NCI-H2107 treated with DMSO at 0.1 percent for 48 hours (cell line): ENCODE data around the gene ICE2.

Source experiments
- DNase-seq: peaks from one replicate; lab custom pipeline; 2025; ENCODE audit not compliant: unreplicated experiment; lab: John Stamatoyannopoulos, UW

Gene ICE2

DNA sequence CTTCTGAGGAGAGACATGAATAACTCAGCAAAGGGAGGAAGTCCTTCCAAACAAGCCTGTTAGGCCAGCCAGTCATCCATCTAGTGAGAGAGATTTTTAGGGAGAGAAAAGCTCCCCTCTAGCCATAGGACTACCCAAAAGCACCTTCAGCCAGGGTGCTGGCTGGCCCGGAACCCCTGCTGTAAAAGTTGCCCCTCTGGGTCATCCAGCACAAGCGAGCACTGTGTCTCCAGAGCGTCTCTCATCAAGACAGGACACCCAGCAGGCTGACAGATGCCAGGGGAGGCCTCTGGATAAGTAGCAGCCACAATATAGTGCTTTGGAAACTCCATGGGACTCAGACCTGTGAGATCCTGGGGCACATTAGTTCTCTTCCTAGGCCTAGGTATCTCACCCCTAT, 105.6 kb downstream of the ICE2 start:
- DNase-seq = no peak

DNA sequence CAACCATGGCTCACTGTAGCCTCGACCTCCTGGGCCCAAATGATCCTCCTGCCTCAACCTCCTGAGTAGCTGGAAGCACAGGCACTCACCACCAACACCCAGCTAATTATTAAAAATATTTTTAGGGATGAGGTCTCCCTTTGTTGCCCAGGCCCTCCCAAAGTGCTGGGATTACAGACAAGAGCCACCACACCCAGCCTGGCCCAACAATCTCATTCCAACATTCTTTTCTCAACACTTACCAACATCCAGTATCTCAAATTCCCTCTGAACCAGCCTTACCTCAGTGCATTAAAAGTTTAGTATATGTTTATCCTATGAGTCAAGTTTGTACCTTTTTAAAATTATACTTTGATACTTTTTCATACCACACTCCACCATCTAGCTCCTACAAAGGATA, 106.2 kb downstream of the ICE2 start:
- DNase-seq = no peak

DNA sequence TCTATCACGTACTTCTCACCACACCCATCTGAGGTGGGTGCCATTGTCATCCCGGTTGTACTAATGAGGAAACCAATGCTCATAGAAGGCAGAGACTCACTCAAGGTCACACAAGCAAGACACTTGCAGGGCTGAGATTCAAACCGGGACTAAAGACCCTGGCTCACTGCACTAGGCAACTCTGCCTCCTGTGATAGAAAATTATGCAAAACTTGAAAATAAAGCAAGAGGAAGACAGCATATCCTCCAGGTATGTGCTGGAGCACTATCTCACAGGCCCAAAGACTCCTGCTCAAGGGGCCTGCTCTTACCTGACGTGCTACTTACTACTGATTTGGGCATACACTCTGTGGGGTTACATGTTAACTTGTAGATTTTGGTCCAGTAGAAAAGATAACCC, 106.7 kb downstream of the ICE2 start:
- DNase-seq = no peak

DNA sequence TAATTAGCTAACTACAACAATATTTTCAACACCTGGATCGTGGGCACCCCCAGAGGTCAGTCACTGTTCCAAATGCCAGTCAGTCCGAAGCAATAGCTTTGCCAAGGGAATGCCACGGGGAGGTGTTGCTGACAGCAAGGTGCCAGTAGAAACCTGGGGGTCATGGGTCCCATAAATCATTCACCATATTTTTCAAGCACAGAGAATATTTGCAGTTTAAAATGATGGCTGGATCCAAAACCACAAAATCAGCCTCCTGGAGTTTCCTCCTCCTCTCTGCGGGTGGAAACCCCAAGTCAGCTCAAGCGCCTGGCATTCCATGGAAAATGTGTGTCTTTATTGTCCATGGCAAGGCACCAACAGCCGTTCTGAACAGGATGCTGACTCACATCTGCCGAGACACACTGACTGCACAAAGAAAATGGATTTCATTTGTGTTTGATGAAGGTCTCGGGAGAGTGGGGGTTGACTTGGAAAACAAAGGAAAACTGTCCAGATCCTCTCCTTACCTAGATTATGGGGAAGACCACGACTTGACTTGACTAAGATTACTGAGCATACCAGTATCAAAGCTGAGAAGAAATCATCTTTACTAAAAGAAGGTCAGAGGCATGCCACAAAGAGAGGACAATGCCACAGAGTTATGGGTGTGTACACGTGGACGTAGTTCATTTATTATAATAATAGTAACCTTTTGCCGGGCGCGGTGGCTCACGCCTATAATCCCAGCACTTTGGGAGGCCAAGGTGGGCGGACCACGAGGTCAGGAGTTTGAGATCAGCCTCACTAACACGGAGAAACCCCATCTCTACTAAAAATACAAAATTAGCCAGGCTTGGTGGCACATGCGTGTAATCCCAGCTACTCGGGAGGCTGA, 107.5 kb downstream of the ICE2 start:
- DNase-seq = peak; percentile 69

DNA sequence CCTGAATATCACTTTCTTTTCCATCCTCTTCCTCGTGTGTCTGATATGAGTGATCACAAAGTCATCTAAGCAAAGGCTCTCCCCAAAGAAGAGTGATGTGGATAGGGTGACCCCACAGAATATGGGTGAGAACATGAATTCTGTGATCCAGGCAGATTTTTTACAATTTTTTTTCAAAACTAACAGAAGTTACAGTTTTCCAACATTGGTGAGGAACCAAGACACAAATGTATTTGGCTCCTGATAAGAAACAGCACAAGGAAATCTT, 108.1 kb downstream of the ICE2 start:
- no peak for DNase-seq

DNA sequence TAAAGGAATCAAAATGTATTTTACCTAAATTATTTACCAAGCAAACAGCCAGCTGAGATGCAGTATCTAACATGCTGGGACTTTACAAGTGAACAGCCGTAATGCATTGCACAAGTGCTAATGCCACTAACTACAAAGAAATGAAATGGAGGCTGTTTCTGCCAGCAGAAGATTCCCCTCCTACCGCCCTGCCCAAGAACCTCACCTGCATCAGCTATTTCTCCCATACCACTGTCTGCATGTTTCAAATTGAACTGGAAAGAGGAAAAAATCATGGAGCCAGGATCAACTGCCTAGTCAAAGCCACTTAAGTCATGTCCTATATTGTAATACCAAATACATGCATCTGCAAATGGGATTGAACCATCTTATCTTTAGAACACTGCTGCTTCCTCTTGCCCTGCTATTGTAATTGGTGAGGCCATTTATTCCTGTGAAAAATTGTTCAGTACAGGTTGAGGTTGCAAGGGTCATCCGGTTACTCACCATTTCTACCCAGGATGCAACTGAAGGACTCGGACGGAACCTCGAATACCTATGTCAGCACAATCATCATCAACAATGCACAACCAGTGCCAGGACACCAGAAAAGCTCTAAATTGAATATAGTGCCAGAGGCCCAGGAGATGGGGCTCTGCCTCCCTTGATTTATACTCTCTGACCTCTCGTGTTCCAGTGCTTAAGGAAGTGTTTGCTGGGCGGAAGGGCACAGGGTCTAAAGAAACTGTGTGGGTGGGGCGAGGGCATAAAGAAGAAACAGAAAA, 108.7 kb downstream of the ICE2 start:
- DNase-seq = no peak

DNA sequence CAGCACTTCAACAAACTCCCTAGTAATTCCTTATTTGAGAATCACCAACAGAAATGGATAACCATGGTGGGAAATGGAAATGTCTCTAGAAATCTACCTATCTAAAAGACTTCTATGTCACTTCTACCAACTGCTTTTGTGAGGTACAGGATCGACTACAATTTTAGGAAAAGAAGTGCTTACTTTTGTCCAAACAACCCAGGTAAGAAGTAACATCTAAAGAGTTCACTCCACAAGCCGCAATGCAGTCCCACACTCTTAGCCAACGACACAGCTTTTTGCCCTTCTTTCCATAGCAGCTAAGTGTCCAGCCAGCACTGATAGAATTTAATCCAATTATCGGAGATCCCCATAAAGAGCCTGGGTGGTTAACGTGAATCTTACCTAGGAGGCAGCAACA, 109.2 kb downstream of the ICE2 start:
- no peak for DNase-seq
